ENCODE results near the gene NLRP10.

The NLRP10 gene

GRCh38 chr11:7971846-7972245, 6.6 kb upstream of the NLRP10 start:
- DNase-seq = no peak

- DNase-seq = no peak
These were observed 4.8 kb upstream of the NLRP10 start for GRCh38 chr11:7969756-7970646.

GRCh38 chr11:7968686-7969085, 3.4 kb upstream of the NLRP10 start:
- no peak for DNase-seq

GRCh38 chr11:7967826-7968225, 2.6 kb upstream of the NLRP10 start:
- DNase-seq = no peak

GRCh38 chr11:7967097-7967496, 1.9 kb upstream of the NLRP10 start:
- DNase-seq = no peak

GRCh38 chr11:7964873-7965272, 374 bp downstream of the NLRP10 start:
- DNase-seq = no peak

GRCh38 chr11:7964261-7964660, 986 bp downstream of the NLRP10 start:
- DNase-seq = no peak

GRCh38 chr11:7955191-7955590, 10.1 kb downstream of the NLRP10 start:
- no peak for DNase-seq

- no peak for DNase-seq
These were observed 15.3 kb downstream of the NLRP10 start for GRCh38 chr11:7949934-7950333.

- no peak for DNase-seq
These were observed 21.1 kb downstream of the NLRP10 start for GRCh38 chr11:7944123-7944522.

GRCh38 chr11:7941608-7942007, 23.6 kb downstream of the NLRP10 start, which contains the start of gene OR10A3:
TSS of gene OR10A3 (minus strand) at chr11:7941708. CDS start at chr11:7939520, 2,188 bp downstream.
- DNase-seq = no peak

- DNase-seq = no peak
These were observed 24.1 kb downstream of the NLRP10 start for GRCh38 chr11:7941146-7941545.

- DNase-seq = no peak
These were observed 28.6 kb downstream of the NLRP10 start for GRCh38 chr11:7936615-7937014.

- DNase-seq = no peak
These were observed 34.1 kb downstream of the NLRP10 start, which contains the start of gene OR10A6 for GRCh38 chr11:7931168-7931567. TSS of gene OR10A6 (minus strand) at chr11:7931268. CDS start at chr11:7928662, 2,606 bp downstream.

GRCh38 chr11:7927635-7928034, 37.6 kb downstream of the NLRP10 start:
- no peak for DNase-seq

- DNase-seq = no peak
These were observed 40.7 kb downstream of the NLRP10 start for GRCh38 chr11:7924536-7924935.

- DNase-seq = no peak
These were observed 47.1 kb downstream of the NLRP10 start for GRCh38 chr11:7918141-7918540.

Measured in bone marrow (tissue), 2 donors.